CD14-positive monocyte (primary cell): ENCODE measurements around the gene GPR156. TPM values are rescaled to one million over a fixed set of nuclear protein-coding genes. Genes with fewer than 3 reads are reported as not detected.

Source experiments
- DNase-seq, 3 donors: peaks; one replicate each; pipeline ENCODE4 v3.0.0-alpha.2; 2011 to 2022
- H2AFZ ChIP-seq: 2 replicates; pipeline ENCODE4 v1.6.0; 2012; ENCODE audit warnings: mild to moderate bottlenecking, low read depth, low read length, inconsistent platforms; ENCODE audit not compliant: insufficient read depth, poor library complexity, severe bottlenecking
- H3K27ac ChIP-seq, 2 donors: 1 replicate in 1 of 2; 2 replicates in 1 of 2; pipeline ENCODE4 v1.5.1; 2012 to 2013; ENCODE audit warnings: low read length in 2 of 2, control low read depth in 1 of 2, inconsistent platforms in 1 of 2, low read depth in 1 of 2, mild to moderate bottlenecking in 1 of 2
- H3K27me3 ChIP-seq, 2 donors: one replicate each; pipeline versions ENCODE4 v1.6.0 to v1.6.1; 2011 to 2013; ENCODE audit warnings: low read length in 2 of 2; ENCODE audit not compliant: control insufficient read depth in 2 of 2, insufficient read depth in 2 of 2
- H3K36me3 ChIP-seq, 2 donors: replicated peaks in 1 of 2; 1 replicate in 1 of 2; 2 replicates in 1 of 2; pipeline versions ENCODE4 v1.5.1 to v1.6.1; 2012 to 2013; ENCODE audit warnings: low read length in 2 of 2, control low read depth in 1 of 2, inconsistent platforms in 1 of 2, mild to moderate bottlenecking in 1 of 2; ENCODE audit not compliant: insufficient read depth in 2 of 2, control insufficient read depth in 1 of 2
- H3K4me1 ChIP-seq, 2 donors: 1 replicate in 1 of 2; 2 replicates in 1 of 2; pipeline versions ENCODE4 v1.5.1 to v1.6.1; 2012 to 2013; ENCODE audit warnings: low read length in 2 of 2, control low read depth in 1 of 2, inconsistent platforms in 1 of 2, mild to moderate bottlenecking in 1 of 2, moderate library complexity in 1 of 2; ENCODE audit not compliant: insufficient read depth in 2 of 2, control insufficient read depth in 1 of 2
- H3K4me2 ChIP-seq: replicated peaks from 2 replicates; pipeline ENCODE3; 2012; ENCODE audit warnings: low read length, moderate library complexity, mild to moderate bottlenecking; ENCODE audit not compliant: poor library complexity, severe bottlenecking; ENCODE audit errors: extremely low read depth
- H3K4me3 ChIP-seq, 3 experiments: fragments of 200-600 bp in 1 of 3; sonication (generic) in 1 of 3; replicated peaks in 1 of 3; 1 replicate in 2 of 3; 2 replicates in 1 of 3; pipeline ENCODE4 v1.5.1; 2011 to 2013; ENCODE audit warnings: low read length in 3 of 3, mild to moderate bottlenecking in 3 of 3, control low read depth in 2 of 3, low read depth in 2 of 3, inconsistent platforms in 1 of 3, moderate library complexity in 1 of 3
- H3K79me2 ChIP-seq: 2 replicates; pipeline ENCODE4 v1.6.0; 2012; ENCODE audit warnings: mild to moderate bottlenecking, control low read depth, inconsistent platforms, low read length, moderate library complexity; ENCODE audit not compliant: insufficient read depth
- H3K9ac ChIP-seq: 2 replicates; pipeline ENCODE4 v1.6.0; 2017; ENCODE audit warnings: low read length, mild to moderate bottlenecking; ENCODE audit not compliant: insufficient read depth, poor library complexity, severe bottlenecking
- H3K9me3 ChIP-seq, 2 donors: replicated peaks in 1 of 2; 1 replicate in 1 of 2; 2 replicates in 1 of 2; pipeline versions ENCODE4 v1.5.1 to v1.6.1; 2012 to 2013; ENCODE audit warnings: low read length in 2 of 2, control low read depth in 1 of 2; ENCODE audit not compliant: control insufficient read depth in 1 of 2, insufficient read depth in 1 of 2
- H4K20me1 ChIP-seq: 2 replicates; pipeline ENCODE4 v1.6.0; 2012; ENCODE audit warnings: mild to moderate bottlenecking, low read length, control low read depth, moderate library complexity; ENCODE audit not compliant: insufficient read depth
- H3K27ac Mint-ChIP-seq, 7 donors: one replicate each; pipeline ENCODE4 v1.8.0; 2020; ENCODE audit warnings: mild to moderate bottlenecking in 7 of 7, mixed read lengths in 7 of 7, moderate library complexity in 6 of 7, inconsistent platforms in 2 of 7
- H3K27me3 Mint-ChIP-seq, 3 donors: one replicate each; pipeline ENCODE4 v1.8.0; 2021 to 2022; ENCODE audit warnings: low read depth in 3 of 3, mild to moderate bottlenecking in 3 of 3, mixed read lengths in 3 of 3, moderate library complexity in 3 of 3, inconsistent platforms in 1 of 3
- H3K36me3 Mint-ChIP-seq, 2 donors: one replicate each; pipeline ENCODE4 v1.8.0; 2020; ENCODE audit warnings: mixed read lengths in 2 of 2, inconsistent platforms in 1 of 2, mild to moderate bottlenecking in 1 of 2
- H3K4me1 Mint-ChIP-seq: one replicate; pipeline ENCODE4 v1.8.0; 2020; ENCODE audit warnings: mild to moderate bottlenecking, mixed read lengths
- H3K4me3 Mint-ChIP-seq, 2 donors: one replicate each; pipeline ENCODE4 v1.8.0; 2020; ENCODE audit warnings: mild to moderate bottlenecking in 2 of 2, mixed read lengths in 2 of 2, moderate library complexity in 1 of 2
- H3K9me3 Mint-ChIP-seq, 7 donors: one replicate each; pipeline ENCODE4 v1.8.0; 2020 to 2022; ENCODE audit warnings: mixed read lengths in 7 of 7, mild to moderate bottlenecking in 6 of 7, moderate library complexity in 6 of 7, inconsistent platforms in 2 of 7
- CTCF ChIP-seq: fragments of 200-600 bp; IDR thresholded peaks from one replicate; pipeline ENCODE4 v1.8.0; 2022; ENCODE audit warnings: antibody characterized with exemption, mild to moderate bottlenecking
- WGBS: methylation state at CpG from one replicate; pipeline ENCODE4 v1.1.5; 2013; ENCODE audit warnings: missing lambda C conversion rate; ENCODE audit not compliant: insufficient coverage; 5-methylcytosine and 5-hydroxymethylcytosine counted together
- intact Hi-C, 2 donors: fragments of 100-400 bp; cut with micrococcal nuclease; formaldehyde crosslinking; loops; one replicate each; pipeline versions ENCODE4 v1.15.0 to v1.15.1; 2023
- polyA minus RNA-seq: library from RNA; depleted of rRNA, polyadenylated mRNA; stranded (reverse); fragments of >200 nt; gene quantifications from 2 replicates; pipeline ENCODE4 v1.2.3, GENCODE V29; 2012
- polyA plus RNA-seq, 3 donors: library from polyadenylated mRNA; depleted of rRNA in 1 of 3; unstranded in 2 of 3; stranded (reverse) in 1 of 3; fragments of 300-500 nt in 2 of 3; fragments of >200 nt in 1 of 3; fragmentation: Illumina TruSeq in 2 of 3; gene quantifications; 1 replicate in 2 of 3; 2 replicates in 1 of 3; pipeline ENCODE4 v1.2.3, GENCODE V29; 2012 to 2021
- total RNA-seq, 12 experiments: library from RNA in 1 of 12; stranded (reverse) in 1 of 12; fragments of 120-200 nt in 1 of 12; gene quantifications; one replicate each; pipeline ENCODE4 v1.2.4 and lab custom pipeline; 2013 to 2026; ENCODE audit warnings: mixed read lengths in 6 of 12, inconsistent platforms in 1 of 12

GPR156 gene
- total RNA-seq (2013): 0.02 TPM
- not detected for polyA plus RNA-seq
- polyA minus RNA-seq: not detected in 2 replicates
- total RNA-seq (lab: John Stamatoyannopoulos, UW): 0 to 1.7 (median 0.14) reads per million in 11 experiments

- Histone ChIP-seq H3K4me1 (peaks cover 0 to 5% of the 10 kb centered on the region in 2 donors), H3K27ac (no peak within 1 kb of the TSS), H3K9me3 (peaks cover 6 to 8% of the 10 kb centered on the region in 2 donors), H3K27me3 (peaks cover 37 to 48% of the 10 kb centered on the region in 2 donors), H3K4me2 (peak within 1 kb of the TSS; percentile 54), H3K4me3 (peak within 1 kb of the TSS in 1 of 3 experiments; percentile 49), H3K9ac (no peak within 1 kb of the TSS), H3K79me2 (no peaks in the 10 kb centered on the region), H3K36me3 (no peaks in the 10 kb centered on the region), H4K20me1 (no peaks in the 10 kb centered on the region), H2AFZ (peak within 1 kb of the TSS; percentile 50)
- intact Hi-C loops: no loop called here
- Mint-ChIP-seq H3K4me3 (peak within 1 kb of the TSS; percentile 68 to 78), H3K9me3 (peaks cover 1 to 12% (median 9%) of the 10 kb centered on the region in 7 donors), H3K27ac (no peak within 1 kb of the TSS), H3K4me1 (peaks cover 5% of the 10 kb centered on the region), H3K36me3 (no peaks in the 10 kb centered on the region), H3K27me3 (peaks cover 46 to 62% (median 54%) of the 10 kb centered on the region in 3 donors)
- 4% methylated on average over 69 of the region's 72 CpGs for WGBS
- no peak for DNase-seq
- TF ChIP-seq CTCF: no peak
Observed at GRCh38 chr3:120284747-120285507, at the start of gene GPR156. Gene GPR156 (minus strand): TSS chr3:120285222. CDS start chr3:120244098, 41,124 bp downstream.

GRCh38 chr3:120332646-120333045 is 47.6 kb upstream of the GPR156 start:
- H2AFZ ChIP-seq: no peak overlapping the region
- H3K79me2 ChIP-seq: peaks cover 17% of the 10 kb centered on the region
- Mint-ChIP-seq H3K27ac (peak overlapping the region in 1 of 7 donors; percentile 68), H3K36me3 (peaks cover 56 to 69% of the 10 kb centered on the region in 2 donors), H3K4me3 (no peak overlapping the region), H3K9me3 (peaks cover 0 to 3% (median 0%) of the 10 kb centered on the region in 7 donors), H3K27me3 (no peaks in the 10 kb centered on the region), H3K4me1 (peaks cover 2% of the 10 kb centered on the region)
- H3K4me2 ChIP-seq: no peak overlapping the region
- H3K4me3 ChIP-seq: no peak overlapping the region
- TF ChIP-seq CTCF: no peak
- no peak for DNase-seq
- no CpG with 5 or more reads among the region's 8 CpGs for WGBS
- H4K20me1 ChIP-seq: peaks cover 26% of the 10 kb centered on the region
- intact Hi-C loops: no loop called here
- no peak overlapping the region for H3K27ac ChIP-seq
- H3K27me3 ChIP-seq: no peaks in the 10 kb centered on the region
- peaks cover 63 to 82% of the 10 kb centered on the region in 2 donors for H3K36me3 ChIP-seq
- no peaks in the 10 kb centered on the region for H3K4me1 ChIP-seq
- no peaks in the 10 kb centered on the region for H3K9me3 ChIP-seq
- no peak overlapping the region for H3K9ac ChIP-seq
